H1 (cell line): ENCODE measurements around the gene SPSB3. TPM values are rescaled to one million over a fixed set of nuclear protein-coding genes. Genes with fewer than 3 reads are reported as not detected.

Source experiments
- ASH2L ChIP-seq: fragments of 200-600, 300-600 bp; sonication (generic); IDR thresholded peaks from one replicate; pipeline ENCODE4 v1.7.1; 2017; ENCODE audit warnings: low read length
- BACH1 ChIP-seq: IDR thresholded peaks from 2 replicates; pipeline ENCODE4 v1.6.1; 2012; ENCODE audit warnings: low read length, improper control_type of control experiment
- BRCA1 ChIP-seq: IDR thresholded peaks from 2 replicates; pipeline ENCODE4 v1.6.1; 2012; ENCODE audit warnings: low read depth, low read length, improper control_type of control experiment
- CREB1 ChIP-seq: IDR thresholded peaks from 2 replicates; pipeline ENCODE4 v1.6.1; 2012; ENCODE audit warnings: inconsistent platforms
- EP300 ChIP-seq, 2 experiments: IDR thresholded peaks; 1 replicate in 1 of 2; 2 replicates in 1 of 2; pipeline ENCODE4 v1.6.1; 2011 to 2012; ENCODE audit warnings: low read depth in 2 of 2, low read length in 2 of 2, mild to moderate bottlenecking in 2 of 2, borderline replicate concordance in 1 of 2, inconsistent platforms in 1 of 2, moderate library complexity in 1 of 2
- JUND ChIP-seq: IDR thresholded peaks from 2 replicates; pipeline ENCODE4 v1.6.1; 2011; ENCODE audit warnings: mild to moderate bottlenecking, improper control_type of control experiment, low read length
- POLR2A ChIP-seq, 2 experiments: IDR thresholded peaks; 1 replicate in 1 of 2; 2 replicates in 1 of 2; pipeline ENCODE4 v1.6.1; 2011; ENCODE audit warnings: low read depth in 2 of 2, low read length in 2 of 2, mild to moderate bottlenecking in 2 of 2; ENCODE audit errors: control extremely low read depth in 1 of 2
- RAD21 ChIP-seq, 2 experiments: IDR thresholded peaks in 1 of 2; conservative IDR thresholded peaks in 1 of 2; 2 replicates each; pipeline ENCODE4 v1.6.1; 2011; ENCODE audit warnings: low read depth in 2 of 2, low read length in 2 of 2, improper control_type of control experiment in 1 of 2, inconsistent platforms in 1 of 2, mild to moderate bottlenecking in 1 of 2, moderate library complexity in 1 of 2
- SP1 ChIP-seq: IDR thresholded peaks from 2 replicates; pipeline ENCODE4 v1.6.1; 2011; ENCODE audit warnings: low read depth, low read length
- YY1 ChIP-seq: IDR thresholded peaks from 2 replicates; pipeline ENCODE4 v1.6.1; 2011; ENCODE audit warnings: low read depth, mild to moderate bottlenecking, low read length
- polyA plus RNA-seq, 7 experiments: library from polyadenylated mRNA; depleted of rRNA in 3 of 7; stranded (reverse) in 5 of 7; unstranded in 2 of 7; fragments of >200 nt in 5 of 7; fragments of 200-250 nt in 2 of 7; gene quantifications; 1 replicate in 5 of 7; 2 replicates in 1 of 7; 4 replicates in 1 of 7; pipeline versions ENCODE4 v1.2.1 to v1.2.3, GENCODE V29; 2011 to 2013; ENCODE audit warnings: missing spikeins in 2 of 7, mixed read lengths in 2 of 7
- total RNA-seq: library from RNA; stranded (reverse); fragmentation: NEBNext Ultra II Directional; extraction: Animal tissue kit (Norgen Biotek cat#: 25700); gene quantifications from 2 replicates; pipeline ENCODE4 v1.2.1, GENCODE V29; 2021
- TF ChIP-seq, protein P1 (sequence below): fragments of 300-600 bp; sonication (generic); IDR thresholded peaks from 2 replicates; pipeline ENCODE4 v1.7.1; 2012; ENCODE audit warnings: low read length, moderate library complexity, mild to moderate bottlenecking, inconsistent platforms; ENCODE audit not compliant: insufficient replicate concordance

The SPSB3 gene
- total and polyA plus RNA-seq, 2 of the 8 experiments (the other 6 are each of a cell fraction or from before 2014, with no cell fraction given) = 22.5 to 37.8 TPM

DNA sequence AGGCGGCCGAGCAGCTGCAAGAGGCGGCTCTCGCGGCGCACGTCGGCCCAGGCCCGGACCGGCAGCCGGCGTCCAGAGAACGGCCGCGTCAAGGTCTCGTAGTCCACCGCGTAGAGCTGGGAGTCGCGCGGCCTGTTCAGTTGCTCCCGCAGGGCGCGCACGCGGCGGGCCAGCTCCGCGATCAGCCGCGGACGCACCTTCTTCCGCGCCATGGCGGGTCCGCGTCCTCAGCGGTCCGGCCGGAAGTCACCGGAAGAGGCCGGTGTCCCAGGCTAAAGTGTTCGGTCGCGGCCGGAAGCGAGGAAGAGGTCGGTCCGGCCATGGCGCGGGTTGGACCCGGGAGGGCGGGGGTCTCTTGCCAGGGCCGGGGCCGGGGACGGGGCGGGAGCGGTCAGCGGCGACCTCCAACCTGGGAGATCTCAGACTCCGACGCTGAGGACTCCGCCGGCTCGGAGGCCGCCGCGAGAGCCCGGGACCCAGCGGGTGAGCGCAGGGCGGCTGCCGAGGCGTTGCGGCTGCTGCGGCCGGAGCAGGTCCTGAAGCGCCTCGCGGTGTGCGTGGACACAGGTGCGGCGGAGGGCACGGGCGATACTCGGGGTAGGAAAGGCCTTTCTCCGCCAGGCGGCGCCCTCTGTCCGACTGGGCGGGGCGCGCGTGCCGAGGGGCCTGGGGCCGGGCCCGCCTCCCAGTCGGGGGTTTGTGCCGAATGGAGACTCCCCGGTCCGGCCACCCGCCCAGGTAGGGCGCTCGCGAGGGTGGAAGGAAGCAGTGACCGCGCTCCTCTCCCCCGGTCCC, 9.3 kb downstream of the SPSB3 start, which contains the start of gene MRPS34 (continued):
- TF ChIP-seq, protein P1, sequence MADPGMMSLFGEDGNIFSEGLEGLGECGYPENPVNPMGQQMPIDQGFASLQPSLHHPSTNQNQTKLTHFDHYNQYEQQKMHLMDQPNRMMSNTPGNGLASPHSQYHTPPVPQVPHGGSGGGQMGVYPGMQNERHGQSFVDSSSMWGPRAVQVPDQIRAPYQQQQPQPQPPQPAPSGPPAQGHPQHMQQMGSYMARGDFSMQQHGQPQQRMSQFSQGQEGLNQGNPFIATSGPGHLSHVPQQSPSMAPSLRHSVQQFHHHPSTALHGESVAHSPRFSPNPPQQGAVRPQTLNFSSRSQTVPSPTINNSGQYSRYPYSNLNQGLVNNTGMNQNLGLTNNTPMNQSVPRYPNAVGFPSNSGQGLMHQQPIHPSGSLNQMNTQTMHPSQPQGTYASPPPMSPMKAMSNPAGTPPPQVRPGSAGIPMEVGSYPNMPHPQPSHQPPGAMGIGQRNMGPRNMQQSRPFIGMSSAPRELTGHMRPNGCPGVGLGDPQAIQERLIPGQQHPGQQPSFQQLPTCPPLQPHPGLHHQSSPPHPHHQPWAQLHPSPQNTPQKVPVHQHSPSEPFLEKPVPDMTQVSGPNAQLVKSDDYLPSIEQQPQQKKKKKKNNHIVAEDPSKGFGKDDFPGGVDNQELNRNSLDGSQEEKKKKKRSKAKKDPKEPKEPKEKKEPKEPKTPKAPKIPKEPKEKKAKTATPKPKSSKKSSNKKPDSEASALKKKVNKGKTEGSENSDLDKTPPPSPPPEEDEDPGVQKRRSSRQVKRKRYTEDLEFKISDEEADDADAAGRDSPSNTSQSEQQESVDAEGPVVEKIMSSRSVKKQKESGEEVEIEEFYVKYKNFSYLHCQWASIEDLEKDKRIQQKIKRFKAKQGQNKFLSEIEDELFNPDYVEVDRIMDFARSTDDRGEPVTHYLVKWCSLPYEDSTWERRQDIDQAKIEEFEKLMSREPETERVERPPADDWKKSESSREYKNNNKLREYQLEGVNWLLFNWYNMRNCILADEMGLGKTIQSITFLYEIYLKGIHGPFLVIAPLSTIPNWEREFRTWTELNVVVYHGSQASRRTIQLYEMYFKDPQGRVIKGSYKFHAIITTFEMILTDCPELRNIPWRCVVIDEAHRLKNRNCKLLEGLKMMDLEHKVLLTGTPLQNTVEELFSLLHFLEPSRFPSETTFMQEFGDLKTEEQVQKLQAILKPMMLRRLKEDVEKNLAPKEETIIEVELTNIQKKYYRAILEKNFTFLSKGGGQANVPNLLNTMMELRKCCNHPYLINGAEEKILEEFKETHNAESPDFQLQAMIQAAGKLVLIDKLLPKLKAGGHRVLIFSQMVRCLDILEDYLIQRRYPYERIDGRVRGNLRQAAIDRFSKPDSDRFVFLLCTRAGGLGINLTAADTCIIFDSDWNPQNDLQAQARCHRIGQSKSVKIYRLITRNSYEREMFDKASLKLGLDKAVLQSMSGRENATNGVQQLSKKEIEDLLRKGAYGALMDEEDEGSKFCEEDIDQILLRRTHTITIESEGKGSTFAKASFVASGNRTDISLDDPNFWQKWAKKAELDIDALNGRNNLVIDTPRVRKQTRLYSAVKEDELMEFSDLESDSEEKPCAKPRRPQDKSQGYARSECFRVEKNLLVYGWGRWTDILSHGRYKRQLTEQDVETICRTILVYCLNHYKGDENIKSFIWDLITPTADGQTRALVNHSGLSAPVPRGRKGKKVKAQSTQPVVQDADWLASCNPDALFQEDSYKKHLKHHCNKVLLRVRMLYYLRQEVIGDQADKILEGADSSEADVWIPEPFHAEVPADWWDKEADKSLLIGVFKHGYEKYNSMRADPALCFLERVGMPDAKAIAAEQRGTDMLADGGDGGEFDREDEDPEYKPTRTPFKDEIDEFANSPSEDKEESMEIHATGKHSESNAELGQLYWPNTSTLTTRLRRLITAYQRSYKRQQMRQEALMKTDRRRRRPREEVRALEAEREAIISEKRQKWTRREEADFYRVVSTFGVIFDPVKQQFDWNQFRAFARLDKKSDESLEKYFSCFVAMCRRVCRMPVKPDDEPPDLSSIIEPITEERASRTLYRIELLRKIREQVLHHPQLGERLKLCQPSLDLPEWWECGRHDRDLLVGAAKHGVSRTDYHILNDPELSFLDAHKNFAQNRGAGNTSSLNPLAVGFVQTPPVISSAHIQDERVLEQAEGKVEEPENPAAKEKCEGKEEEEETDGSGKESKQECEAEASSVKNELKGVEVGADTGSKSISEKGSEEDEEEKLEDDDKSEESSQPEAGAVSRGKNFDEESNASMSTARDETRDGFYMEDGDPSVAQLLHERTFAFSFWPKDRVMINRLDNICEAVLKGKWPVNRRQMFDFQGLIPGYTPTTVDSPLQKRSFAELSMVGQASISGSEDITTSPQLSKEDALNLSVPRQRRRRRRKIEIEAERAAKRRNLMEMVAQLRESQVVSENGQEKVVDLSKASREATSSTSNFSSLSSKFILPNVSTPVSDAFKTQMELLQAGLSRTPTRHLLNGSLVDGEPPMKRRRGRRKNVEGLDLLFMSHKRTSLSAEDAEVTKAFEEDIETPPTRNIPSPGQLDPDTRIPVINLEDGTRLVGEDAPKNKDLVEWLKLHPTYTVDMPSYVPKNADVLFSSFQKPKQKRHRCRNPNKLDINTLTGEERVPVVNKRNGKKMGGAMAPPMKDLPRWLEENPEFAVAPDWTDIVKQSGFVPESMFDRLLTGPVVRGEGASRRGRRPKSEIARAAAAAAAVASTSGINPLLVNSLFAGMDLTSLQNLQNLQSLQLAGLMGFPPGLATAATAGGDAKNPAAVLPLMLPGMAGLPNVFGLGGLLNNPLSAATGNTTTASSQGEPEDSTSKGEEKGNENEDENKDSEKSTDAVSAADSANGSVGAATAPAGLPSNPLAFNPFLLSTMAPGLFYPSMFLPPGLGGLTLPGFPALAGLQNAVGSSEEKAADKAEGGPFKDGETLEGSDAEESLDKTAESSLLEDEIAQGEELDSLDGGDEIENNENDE = no peak
- TF ChIP-seq JUND (peak; percentile 35; the same call in 1 of the 2 replicates), CREB1 (peak; percentile 71), YY1 (peak; percentile 92), ASH2L (peak; percentile 72), SP1 (no peak), BRCA1 (no peak), POLR2A (IDR thresholded peaks at IDR 0.05; ENCODE audit: control extremely low read depth in 1 of 2, low read depth in 2 of 2, low read length in 2 of 2) (peak in 1 of 2 experiments; percentile 44; a peak in 1 of 3 replicates), RAD21 (IDR thresholded peaks at IDR 0.05 in 1 of 2, conservative IDR thresholded peaks at IDR 0.05 in 1 of 2; ENCODE audit: low read depth in 2 of 2, low read length in 2 of 2) (peak; percentile 27 to 50; a peak in 3 of 4 replicates), BACH1 (peak; percentile 64; the same call in 1 of the 2 replicates), EP300 (IDR thresholded peaks at IDR 0.05; ENCODE audit: borderline replicate concordance in 1 of 2, low read depth in 2 of 2, low read length in 2 of 2) (no peak)
